ENCODE results near the gene UGT1A10. TPM values are rescaled to one million over a fixed set of nuclear protein-coding genes. Genes with fewer than 3 reads are reported as not detected.
"Not testable (repeated sequence)": the region's sequence is repeated elsewhere in the genome, so short reads cannot be mapped to it uniquely, and the experiment has no call there.

Gene UGT1A10
- total RNA-seq, 4 donors from 2014 or later = 0.36 TPM; not detected in 3

- no peak overlapping the region for H3K4me3 ChIP-seq (ENCODE audit: low read depth, poor library complexity, severe bottlenecking)
- TF ChIP-seq POLR2A (IDR thresholded peaks at IDR 0.05) (no peak), CTCF (IDR thresholded peaks at IDR 0.05) (no peak)
- DNase-seq (ENCODE audit: low spot score in 2 of 2) = no peak
- intact Hi-C loops (cut with DNase I; ENCODE audit: low total_unique reads) = no loop called here
- 76 to 84% methylated on average over 4 of the region's 4 CpGs for WGBS, 2 donors
Observed at GRCh38 chr2:233620204-233620603, 16.0 kb upstream of the UGT1A10 start.

GRCh38 chr2:233621863-233622262, 14.4 kb upstream of the UGT1A10 start:
- 85 to 95% methylated on average over 5 of the region's 5 CpGs for WGBS, 2 donors
- H3K4me3 ChIP-seq (ENCODE audit: low read depth, poor library complexity, severe bottlenecking); DNase-seq (ENCODE audit: low spot score in 2 of 2); intact Hi-C loops (cut with DNase I; ENCODE audit: low total_unique reads): not testable (repeated sequence)

- DNase-seq (ENCODE audit: low spot score in 2 of 2) = no peak
- 61 to 68% methylated on average over 5 of the region's 5 CpGs for WGBS, 2 donors
- H3K4me3 ChIP-seq (ENCODE audit: low read depth, poor library complexity, severe bottlenecking) = no peak overlapping the region
- no peak for TF ChIP-seq CTCF (IDR thresholded peaks at IDR 0.05)
- TF ChIP-seq POLR2A (IDR thresholded peaks at IDR 0.05) = no peak
- intact Hi-C loops (cut with DNase I; ENCODE audit: low total_unique reads) = no loop called here
Observed at GRCh38 chr2:233627331-233628025, 8.8 kb upstream of the UGT1A10 start.

- WGBS, 2 donors = 43 to 46% methylated on average over 5 of the region's 5 CpGs
- no peak for DNase-seq (ENCODE audit: low spot score in 2 of 2)
- no peak for TF ChIP-seq POLR2A (IDR thresholded peaks at IDR 0.05)
- TF ChIP-seq CTCF (IDR thresholded peaks at IDR 0.05) = no peak
- no peak overlapping the region for H3K4me3 ChIP-seq (ENCODE audit: low read depth, poor library complexity, severe bottlenecking)
- intact Hi-C loops (cut with DNase I; ENCODE audit: low total_unique reads) = no loop called here
Observed at GRCh38 chr2:233638836-233639235, 2.6 kb downstream of the UGT1A10 start.

GRCh38 chr2:233639860-233640259, 3.6 kb downstream of the UGT1A10 start:
- intact Hi-C loops (cut with DNase I; ENCODE audit: low total_unique reads) = no loop called here
- no peak for DNase-seq (ENCODE audit: low spot score in 2 of 2)
- H3K4me3 ChIP-seq (ENCODE audit: low read depth, poor library complexity, severe bottlenecking) = no peak overlapping the region
- no peak for TF ChIP-seq POLR2A (IDR thresholded peaks at IDR 0.05)
- no peak for TF ChIP-seq CTCF (IDR thresholded peaks at IDR 0.05)

- TF ChIP-seq CTCF (IDR thresholded peaks at IDR 0.05) = no peak
- no peak for TF ChIP-seq POLR2A (IDR thresholded peaks at IDR 0.05)
- no peak overlapping the region for H3K4me3 ChIP-seq (ENCODE audit: low read depth, poor library complexity, severe bottlenecking)
- intact Hi-C loops (cut with DNase I; ENCODE audit: low total_unique reads) = no loop called here
- 100% methylated on average over 1 of the region's 1 CpG for WGBS, 2 donors
- no peak for DNase-seq (ENCODE audit: low spot score in 2 of 2)
Observed at GRCh38 chr2:233643128-233643527, 6.9 kb downstream of the UGT1A10 start.

GRCh38 chr2:233646033-233646432, 9.8 kb downstream of the UGT1A10 start:
- DNase-seq (ENCODE audit: low spot score in 2 of 2); intact Hi-C loops (cut with DNase I; ENCODE audit: low total_unique reads); H3K4me3 ChIP-seq (ENCODE audit: low read depth, poor library complexity, severe bottlenecking): not testable (repeated sequence)
- 87 to 94% methylated on average over 3 of the region's 3 CpGs for WGBS, 2 donors
